Uterus (tissue), 2 donors: ENCODE measurements around the gene TFEB.

ENCODE experiments used
- CTCF ChIP-seq, 4 experiments: fragments of 200-600 bp in 2 of 4; fragments of 450-650 bp in 2 of 4; sonication (generic) in 2 of 4; IDR thresholded peaks; one replicate each; pipeline ENCODE4 v1.5.1; 2016 to 2019; ENCODE audit warnings: antibody characterized with exemption in 4 of 4, mild to moderate bottlenecking in 2 of 4, moderate library complexity in 1 of 4
- POLR2A ChIP-seq, 2 donors: fragments of 450-650 bp; IDR thresholded peaks; one replicate each; pipeline ENCODE4 v1.6.1; 2016; ENCODE audit warnings: antibody characterized with exemption in 2 of 2, mild to moderate bottlenecking in 1 of 2, moderate library complexity in 1 of 2

- TF ChIP-seq CTCF (IDR thresholded peaks at IDR 0.05) (no peak), POLR2A (IDR thresholded peaks at IDR 0.05) (no peak)
Measured at GRCh38 chr6:41655176-41655575, 80.2 kb downstream of the TFEB start.
